ENCODE results near the gene SPRY1. TPM values are rescaled to one million over a fixed set of nuclear protein-coding genes. Genes with fewer than 3 reads are reported as not detected.

SPRY1 gene
- total RNA-seq, 4 donors from 2014 or later, result 168 to 308 (median 256) TPM

- TF ChIP-seq CTCF (IDR thresholded peaks at IDR 0.05), result no peak
- no peak for DNase-seq (ENCODE audit: low spot score)
- no peak for ATAC-seq (ENCODE audit: low FRiP score)
Observed at GRCh38 chr4:123366144-123366748, 30.3 kb upstream of the SPRY1 start.

- no peak for DNase-seq (ENCODE audit: low spot score)
- no peak for TF ChIP-seq CTCF (IDR thresholded peaks at IDR 0.05)
- ATAC-seq (ENCODE audit: low FRiP score), result no peak
Observed at GRCh38 chr4:123378794-123379193, 17.8 kb upstream of the SPRY1 start.

- DNase-seq (ENCODE audit: low spot score) (no peak), ATAC-seq (ENCODE audit: low FRiP score) (no peak)
- no peak for TF ChIP-seq CTCF (IDR thresholded peaks at IDR 0.05)
Observed at GRCh38 chr4:123379392-123379791, 17.2 kb upstream of the SPRY1 start.

GRCh38 chr4:123380728-123381716 is 15.6 kb upstream of the SPRY1 start:
- TF ChIP-seq CTCF (IDR thresholded peaks at IDR 0.05), result no peak
- no peak for ATAC-seq (ENCODE audit: low FRiP score)

GRCh38 chr4:123381996-123382395 is 14.6 kb upstream of the SPRY1 start:
- TF ChIP-seq CTCF (IDR thresholded peaks at IDR 0.05), result no peak

More at GRCh38 chr4:123380728-123381716, 15.6 kb upstream of the SPRY1 start:
- DNase-seq (ENCODE audit: low spot score), result no peak

GRCh38 chr4:123383566-123383965 is 13.0 kb upstream of the SPRY1 start:
- no peak for DNase-seq (ENCODE audit: low spot score)
- ATAC-seq (ENCODE audit: low FRiP score), result no peak
- no peak for TF ChIP-seq CTCF (IDR thresholded peaks at IDR 0.05)

More at GRCh38 chr4:123381996-123382395, 14.6 kb upstream of the SPRY1 start:
- DNase-seq (ENCODE audit: low spot score) (no peak), ATAC-seq (ENCODE audit: low FRiP score) (no peak)
